Measurements from ENCODE around the gene DHX34. TPM values are rescaled to one million over a fixed set of nuclear protein-coding genes. Genes with fewer than 3 reads are reported as not detected.
"Not testable (repeated sequence)": the region's sequence is repeated elsewhere in the genome, so short reads cannot be mapped to it uniquely, and the experiment has no call there.

DHX34 gene
- polyA plus RNA-seq, 1 donor: 14.1 TPM

GRCh38 chr19:47331931-47332547, 17.1 kb upstream of the DHX34 start, which contains the start of gene C5AR2:
C5AR2 (plus strand) TSS chr19:47332175; CDS start chr19:47340800, 8,625 bp downstream.
- no peak for DNase-seq

- DNase-seq: not testable (repeated sequence)
Observed at GRCh38 chr19:47336765-47337718, 12.1 kb upstream of the DHX34 start.

- DNase-seq: no peak
Observed at GRCh38 chr19:47339196-47339880, 9.8 kb upstream of the DHX34 start.

GRCh38 chr19:47340477-47341208, 8.5 kb upstream of the DHX34 start:
- DNase-seq: no peak

- DNase-seq: no peak
Observed at GRCh38 chr19:47341734-47342133, 7.4 kb upstream of the DHX34 start.

- no peak for DNase-seq
Observed at GRCh38 chr19:47343194-47343802, 5.8 kb upstream of the DHX34 start.

- DNase-seq: no peak
Observed at GRCh38 chr19:47344425-47344824, 4.7 kb upstream of the DHX34 start.

GRCh38 chr19:47346024-47346423, 3.1 kb upstream of the DHX34 start:
- DNase-seq: not testable (repeated sequence)

GRCh38 chr19:47350630-47351029, 1.5 kb downstream of the DHX34 start:
- DNase-seq: no peak

- no peak for DNase-seq
Observed at GRCh38 chr19:47351548-47351947, 2.4 kb downstream of the DHX34 start.

GRCh38 chr19:47352095-47352494, 3.0 kb downstream of the DHX34 start:
- DNase-seq: no peak

- no peak for DNase-seq
Observed at GRCh38 chr19:47353307-47353712, 4.2 kb downstream of the DHX34 start.

- DNase-seq: no peak
Observed at GRCh38 chr19:47356900-47357299, 7.8 kb downstream of the DHX34 start.

GRCh38 chr19:47357788-47358680, 8.9 kb downstream of the DHX34 start:
- no peak for DNase-seq

- no peak for DNase-seq
Observed at GRCh38 chr19:47358936-47359335, 9.8 kb downstream of the DHX34 start.

- DNase-seq: no peak
Observed at GRCh38 chr19:47362321-47362720, 13.2 kb downstream of the DHX34 start.

GRCh38 chr19:47363758-47364531, 14.8 kb downstream of the DHX34 start:
- no peak for DNase-seq

- DNase-seq: not testable (repeated sequence)
Observed at GRCh38 chr19:47365455-47365854, 16.3 kb downstream of the DHX34 start.

- no peak for DNase-seq
Observed at GRCh38 chr19:47370045-47370611, 21.0 kb downstream of the DHX34 start.

GRCh38 chr19:47371261-47371660, 22.1 kb downstream of the DHX34 start:
- no peak for DNase-seq
